Measurements from ENCODE around the gene ANO9.

The ANO9 gene

GRCh38 chr11:476416-476815 lies 34.6 kb upstream of the ANO9 start:
- no peaks in the 10 kb centered on the region for H3K27me3 ChIP-seq (replicated peaks; ENCODE audit: insufficient read depth, low read length)
- DNase-seq, result no peak
- H3K79me2 ChIP-seq (ENCODE audit: low read length), result no peaks in the 10 kb centered on the region
- H4K20me1 ChIP-seq (ENCODE audit: insufficient read depth, low read length), result no peaks in the 10 kb centered on the region
- no peak overlapping the region for H3K9ac ChIP-seq (ENCODE audit: low read length)
- no peak overlapping the region for H3K4me3 ChIP-seq (ENCODE audit: low read length)
- no peaks in the 10 kb centered on the region for H3K9me2 ChIP-seq (replicated peaks; ENCODE audit: insufficient read depth, low read length)
- TF ChIP-seq EZH2 (optimal IDR thresholded peaks at IDR 0.05; ENCODE audit: low read depth, low read length), result no peak
- TF ChIP-seq EZH2phosphoT487 (IDR thresholded peaks at IDR 0.05; ENCODE audit: low read length), result no peak
- no peak for TF ChIP-seq CTCF (IDR thresholded peaks at IDR 0.05; ENCODE audit: low read length)
- no peaks in the 10 kb centered on the region for H3F3A ChIP-seq (ENCODE audit: insufficient read depth, low read length)
- no peaks in the 10 kb centered on the region for H3K9me3 ChIP-seq (replicated peaks; ENCODE audit: insufficient read depth, low read length)
- H2AFZ ChIP-seq (ENCODE audit: low read length), result no peak overlapping the region
- no peaks in the 10 kb centered on the region for H3K4me1 ChIP-seq (ENCODE audit: low read length)
- no peak overlapping the region for H3K27ac ChIP-seq (ENCODE audit: low read length)
- H3K4me2 ChIP-seq (ENCODE audit: low read depth, low read length), result no peak overlapping the region
- H3K36me3 ChIP-seq (replicated peaks; ENCODE audit: insufficient read depth, low read length), result no peaks in the 10 kb centered on the region

DNA sequence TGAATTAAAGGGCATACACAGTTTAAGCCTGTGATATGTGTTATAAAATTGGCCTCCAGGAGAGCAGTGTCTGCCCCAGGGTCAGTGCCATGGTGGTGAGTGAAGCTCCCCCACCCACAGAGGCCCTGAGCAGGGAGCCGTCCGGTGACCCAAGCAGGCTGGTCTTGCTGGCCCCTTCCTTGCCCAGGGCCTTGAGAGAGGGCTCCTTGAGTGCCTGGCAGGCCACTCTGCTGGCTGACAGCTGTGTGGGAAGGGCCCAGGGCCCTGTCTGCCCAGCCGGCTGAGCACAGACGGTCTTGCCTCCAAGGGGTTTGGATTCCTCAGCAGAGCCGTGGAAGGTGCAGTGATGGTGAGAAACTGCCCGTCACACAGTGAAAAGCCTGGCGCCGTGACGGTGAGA lies 34.1 kb upstream of the ANO9 start:
- TF ChIP-seq EZH2 (optimal IDR thresholded peaks at IDR 0.05; ENCODE audit: low read depth, low read length), result no peak
- TF ChIP-seq CTCF (IDR thresholded peaks at IDR 0.05; ENCODE audit: low read length), result no peak
- no peak for TF ChIP-seq EZH2phosphoT487 (IDR thresholded peaks at IDR 0.05; ENCODE audit: low read length)
- no peak overlapping the region for H3K9ac ChIP-seq (ENCODE audit: low read length)
- no peaks in the 10 kb centered on the region for H3F3A ChIP-seq (ENCODE audit: insufficient read depth, low read length)
- H3K27me3 ChIP-seq (replicated peaks; ENCODE audit: insufficient read depth, low read length), result no peaks in the 10 kb centered on the region
- H3K9me2 ChIP-seq (replicated peaks; ENCODE audit: insufficient read depth, low read length), result no peaks in the 10 kb centered on the region
- H3K4me1 ChIP-seq (ENCODE audit: low read length), result no peaks in the 10 kb centered on the region
- no peak for DNase-seq
- H4K20me1 ChIP-seq (ENCODE audit: insufficient read depth, low read length), result no peaks in the 10 kb centered on the region
- no peaks in the 10 kb centered on the region for H3K36me3 ChIP-seq (replicated peaks; ENCODE audit: insufficient read depth, low read length)
- H3K4me2 ChIP-seq (ENCODE audit: low read depth, low read length), result no peak overlapping the region
- H3K9me3 ChIP-seq (replicated peaks; ENCODE audit: insufficient read depth, low read length), result no peaks in the 10 kb centered on the region
- H3K27ac ChIP-seq (ENCODE audit: low read length), result no peak overlapping the region
- no peaks in the 10 kb centered on the region for H3K79me2 ChIP-seq (ENCODE audit: low read length)
- H3K4me3 ChIP-seq (ENCODE audit: low read length), result no peak overlapping the region
- no peak overlapping the region for H2AFZ ChIP-seq (ENCODE audit: low read length)

DNA sequence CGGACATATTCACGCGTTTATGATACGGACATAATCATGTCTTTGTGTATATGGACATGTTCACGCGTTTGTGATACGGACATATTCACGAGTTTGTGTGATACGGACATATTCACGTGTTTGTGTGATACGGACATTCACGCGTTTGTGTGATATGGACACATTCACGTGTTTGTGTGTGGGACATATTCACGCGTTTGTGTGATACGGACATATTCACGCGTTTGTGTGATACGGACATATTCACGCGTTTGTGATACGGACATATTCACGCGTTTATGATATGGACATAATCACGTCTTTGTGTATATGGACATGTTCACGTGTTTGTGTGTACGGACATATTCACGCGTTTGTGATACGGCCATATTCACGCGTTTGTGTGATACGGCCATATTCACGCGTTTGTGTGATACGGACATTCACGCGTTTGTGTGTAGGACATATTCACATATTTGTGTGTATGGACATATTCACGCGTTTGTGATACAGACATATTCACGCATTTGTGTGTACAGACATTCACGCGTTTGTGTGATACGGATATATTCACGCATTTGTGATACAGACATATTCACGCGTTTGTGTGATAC lies 33.2 kb upstream of the ANO9 start:
- H3K4me1 ChIP-seq (ENCODE audit: low read length), result no peaks in the 10 kb centered on the region
- no peaks in the 10 kb centered on the region for H4K20me1 ChIP-seq (ENCODE audit: insufficient read depth, low read length)
- TF ChIP-seq EZH2phosphoT487 (IDR thresholded peaks at IDR 0.05; ENCODE audit: low read length) (no peak), CTCF (IDR thresholded peaks at IDR 0.05; ENCODE audit: low read length) (no peak), EZH2 (optimal IDR thresholded peaks at IDR 0.05; ENCODE audit: low read depth, low read length) (no peak)
- no peaks in the 10 kb centered on the region for H3K27me3 ChIP-seq (replicated peaks; ENCODE audit: insufficient read depth, low read length)
- no peak overlapping the region for H3K4me2 ChIP-seq (ENCODE audit: low read depth, low read length)
- no peaks in the 10 kb centered on the region for H3K36me3 ChIP-seq (replicated peaks; ENCODE audit: insufficient read depth, low read length)
- no peak overlapping the region for H3K9ac ChIP-seq (ENCODE audit: low read length)
- H2AFZ ChIP-seq (ENCODE audit: low read length), result no peak overlapping the region
- H3K79me2 ChIP-seq (ENCODE audit: low read length), result no peaks in the 10 kb centered on the region
- no peak overlapping the region for H3K27ac ChIP-seq (ENCODE audit: low read length)
- H3K9me3 ChIP-seq (replicated peaks; ENCODE audit: insufficient read depth, low read length), result no peaks in the 10 kb centered on the region
- no peak for DNase-seq
- no peak overlapping the region for H3K4me3 ChIP-seq (ENCODE audit: low read length)
- H3K9me2 ChIP-seq (replicated peaks; ENCODE audit: insufficient read depth, low read length), result no peaks in the 10 kb centered on the region
- no peaks in the 10 kb centered on the region for H3F3A ChIP-seq (ENCODE audit: insufficient read depth, low read length)
